C4-2B (cell line): Measurements from ENCODE around the gene TPO.

Experiments used
- H3K27ac ChIP-seq: fragments of 450-650 bp; 2 replicates; pipeline ENCODE4 v1.5.1; 2017
- ZFX ChIP-seq: fragments of 450-650 bp; IDR thresholded peaks from 2 replicates; pipeline ENCODE4 v1.6.1; 2017
- TF ChIP-seq, protein P1 (sequence below): fragments of 450-650 bp; conservative IDR thresholded peaks from 2 replicates; pipeline ENCODE4 v1.5.1; 2017; ENCODE audit warnings: mild to moderate bottlenecking

Gene TPO

DNA sequence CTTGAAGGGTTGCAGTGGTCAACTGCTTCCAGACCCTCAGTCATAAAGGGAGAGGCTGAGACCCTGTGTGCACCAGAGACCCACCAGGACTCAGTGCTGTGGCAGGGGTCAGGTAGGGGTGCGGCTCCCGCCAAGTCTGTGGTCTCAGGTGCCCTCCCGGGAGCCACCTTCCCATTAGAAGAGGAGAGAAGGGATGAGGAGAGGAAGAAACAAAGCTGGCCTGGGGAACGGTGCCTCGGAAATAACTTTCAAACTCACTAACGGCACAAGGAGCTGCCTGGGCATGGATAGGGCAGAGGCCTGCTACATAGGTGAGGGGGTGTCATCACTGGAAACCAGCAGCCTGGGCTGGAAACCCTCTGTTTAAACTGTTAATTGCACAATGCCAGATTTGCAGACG, 84.9 kb downstream of the TPO start:
- no peak overlapping the region for H3K27ac ChIP-seq
- TF ChIP-seq, protein P1, sequence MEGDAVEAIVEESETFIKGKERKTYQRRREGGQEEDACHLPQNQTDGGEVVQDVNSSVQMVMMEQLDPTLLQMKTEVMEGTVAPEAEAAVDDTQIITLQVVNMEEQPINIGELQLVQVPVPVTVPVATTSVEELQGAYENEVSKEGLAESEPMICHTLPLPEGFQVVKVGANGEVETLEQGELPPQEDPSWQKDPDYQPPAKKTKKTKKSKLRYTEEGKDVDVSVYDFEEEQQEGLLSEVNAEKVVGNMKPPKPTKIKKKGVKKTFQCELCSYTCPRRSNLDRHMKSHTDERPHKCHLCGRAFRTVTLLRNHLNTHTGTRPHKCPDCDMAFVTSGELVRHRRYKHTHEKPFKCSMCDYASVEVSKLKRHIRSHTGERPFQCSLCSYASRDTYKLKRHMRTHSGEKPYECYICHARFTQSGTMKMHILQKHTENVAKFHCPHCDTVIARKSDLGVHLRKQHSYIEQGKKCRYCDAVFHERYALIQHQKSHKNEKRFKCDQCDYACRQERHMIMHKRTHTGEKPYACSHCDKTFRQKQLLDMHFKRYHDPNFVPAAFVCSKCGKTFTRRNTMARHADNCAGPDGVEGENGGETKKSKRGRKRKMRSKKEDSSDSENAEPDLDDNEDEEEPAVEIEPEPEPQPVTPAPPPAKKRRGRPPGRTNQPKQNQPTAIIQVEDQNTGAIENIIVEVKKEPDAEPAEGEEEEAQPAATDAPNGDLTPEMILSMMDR, result no peak
- TF ChIP-seq ZFX, result no peak

DNA sequence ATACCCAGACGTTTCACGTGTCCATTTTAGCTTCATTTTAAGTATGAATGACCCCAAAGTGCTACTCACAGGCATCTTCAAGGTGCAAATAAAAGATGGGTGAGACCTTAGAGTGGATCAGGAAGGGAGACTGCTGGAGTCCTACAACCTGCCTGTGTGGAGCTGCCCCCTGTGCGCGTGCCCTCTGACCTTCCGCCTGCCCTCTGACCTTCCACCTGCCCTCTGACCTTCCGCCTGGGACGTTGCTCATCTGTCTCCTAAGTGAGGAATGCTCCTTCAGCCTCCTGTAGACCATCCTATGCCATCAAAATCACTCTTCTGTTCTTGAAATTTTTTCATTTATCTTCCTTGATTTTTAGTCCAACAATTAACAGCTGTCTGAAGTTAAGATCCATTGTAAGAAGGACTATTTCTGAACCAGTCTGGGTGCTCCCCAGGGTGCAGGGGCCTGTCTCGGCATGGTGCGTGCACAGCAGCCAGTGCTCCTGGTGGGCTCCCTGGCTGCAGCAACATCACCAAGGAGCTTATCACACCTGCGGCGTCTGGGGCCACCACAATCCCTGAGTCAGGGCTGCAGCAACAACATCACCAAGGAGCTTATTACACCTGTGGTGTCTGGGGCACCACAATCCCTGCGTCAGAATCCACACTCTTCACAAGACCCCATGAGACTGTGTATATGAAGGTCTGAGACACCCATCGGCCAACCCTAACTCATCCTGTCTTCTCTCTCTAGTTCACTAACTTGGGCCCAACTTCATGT, 86.0 kb downstream of the TPO start:
- TF ChIP-seq ZFX, result no peak
- TF ChIP-seq, protein P1, result no peak
- no peak overlapping the region for H3K27ac ChIP-seq

DNA sequence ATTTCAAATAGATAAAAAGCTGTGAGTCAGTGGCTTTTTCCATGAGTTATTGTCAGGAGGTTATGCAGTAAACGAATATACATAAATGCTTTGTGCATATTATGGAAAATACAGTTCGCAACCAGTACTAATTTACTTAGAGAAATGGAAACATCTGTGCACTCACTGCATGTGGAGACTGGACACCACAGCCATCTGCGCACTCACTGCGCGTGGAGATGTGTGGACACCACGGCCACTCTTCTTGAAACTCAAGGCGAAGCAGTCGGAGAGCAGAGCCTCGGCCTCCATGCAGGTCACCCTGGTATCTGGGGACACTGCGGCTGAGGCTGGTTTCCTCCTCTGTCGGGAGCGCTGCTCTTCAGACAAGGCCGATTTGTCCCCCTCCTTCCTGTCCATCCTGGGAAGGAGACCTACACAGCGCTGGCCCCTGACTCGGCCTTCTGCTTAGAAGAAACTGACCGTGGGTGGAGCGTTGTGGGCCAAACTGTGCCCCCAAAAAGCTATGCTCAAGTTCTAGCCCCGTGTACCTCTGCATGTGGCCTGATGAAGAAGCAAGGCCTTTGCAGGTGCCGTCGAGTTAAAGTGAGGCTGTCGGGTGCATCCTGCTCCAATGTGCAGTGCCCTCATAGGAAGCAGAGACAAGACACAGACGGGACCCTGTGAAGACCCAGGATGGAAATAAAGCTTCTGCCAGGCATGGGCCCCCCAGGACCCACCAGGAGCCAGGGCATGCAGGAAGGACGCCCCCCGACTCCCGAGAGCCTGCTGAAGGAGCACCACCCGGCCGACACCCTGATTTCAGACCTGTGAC, 88.0 kb downstream of the TPO start:
- TF ChIP-seq ZFX, result no peak
- TF ChIP-seq, protein P1, result no peak
- no peak overlapping the region for H3K27ac ChIP-seq

DNA sequence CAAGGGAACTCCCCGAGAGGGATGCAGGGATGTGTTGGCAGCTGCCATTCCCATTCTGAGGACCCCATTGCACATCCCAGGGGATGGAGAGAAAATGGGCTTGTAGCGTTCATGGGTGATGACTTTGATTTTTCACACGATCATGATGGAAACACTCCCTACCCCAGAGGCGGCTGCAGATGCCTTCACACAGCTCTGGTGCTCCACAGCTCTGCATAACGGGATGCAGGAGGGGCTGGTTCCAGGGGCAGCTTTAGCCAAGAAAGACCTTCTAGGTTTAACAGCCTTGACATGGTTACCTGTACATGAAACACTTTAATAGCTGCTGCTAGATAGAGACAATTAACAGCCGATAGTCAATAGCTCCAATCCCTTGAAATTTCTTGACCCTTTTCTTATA, 88.7 kb downstream of the TPO start:
- TF ChIP-seq, protein P1, result no peak
- TF ChIP-seq ZFX, result no peak
- H3K27ac ChIP-seq, result no peak overlapping the region

DNA sequence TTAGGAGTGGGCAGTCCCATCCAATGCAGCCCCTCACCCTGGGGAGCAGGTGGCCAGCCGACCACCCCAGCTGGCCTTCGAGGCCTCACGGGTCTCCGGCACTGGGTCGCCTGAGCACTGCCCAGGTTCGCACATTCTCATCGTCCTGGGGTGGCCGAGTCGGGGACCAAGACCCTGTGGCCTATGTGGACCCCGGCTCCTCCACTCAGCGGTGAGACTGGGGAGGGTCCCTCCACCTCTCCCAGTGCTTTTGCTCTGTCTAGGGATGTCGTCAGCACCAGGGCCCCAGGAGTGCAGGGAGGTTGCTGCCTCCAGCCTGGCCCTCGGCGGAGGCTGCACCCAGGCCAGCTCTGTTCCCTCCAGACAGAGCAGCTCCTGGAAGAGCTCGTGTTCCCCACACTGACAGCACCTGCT, 89.6 kb downstream of the TPO start:
- TF ChIP-seq, protein P1, result no peak
- no peak for TF ChIP-seq ZFX

GRCh38 chr2:1503471-1504310, 90.4 kb downstream of the TPO start:
- no peak for TF ChIP-seq ZFX
- TF ChIP-seq, protein P1, result no peak
- no peak overlapping the region for H3K27ac ChIP-seq

More for the DNA sequence above, 89.6 kb downstream of the TPO start:
- no peak overlapping the region for H3K27ac ChIP-seq
